Measurements from ENCODE around the gene USP17L11.
A peak's percentile ranks its signal among the peaks of the same experiment; 100 is the strongest.
"Not testable (repeated sequence)": the region's sequence is repeated elsewhere in the genome, so short reads cannot be mapped to it uniquely, and the experiment has no call there.

Gene USP17L11, protein sequence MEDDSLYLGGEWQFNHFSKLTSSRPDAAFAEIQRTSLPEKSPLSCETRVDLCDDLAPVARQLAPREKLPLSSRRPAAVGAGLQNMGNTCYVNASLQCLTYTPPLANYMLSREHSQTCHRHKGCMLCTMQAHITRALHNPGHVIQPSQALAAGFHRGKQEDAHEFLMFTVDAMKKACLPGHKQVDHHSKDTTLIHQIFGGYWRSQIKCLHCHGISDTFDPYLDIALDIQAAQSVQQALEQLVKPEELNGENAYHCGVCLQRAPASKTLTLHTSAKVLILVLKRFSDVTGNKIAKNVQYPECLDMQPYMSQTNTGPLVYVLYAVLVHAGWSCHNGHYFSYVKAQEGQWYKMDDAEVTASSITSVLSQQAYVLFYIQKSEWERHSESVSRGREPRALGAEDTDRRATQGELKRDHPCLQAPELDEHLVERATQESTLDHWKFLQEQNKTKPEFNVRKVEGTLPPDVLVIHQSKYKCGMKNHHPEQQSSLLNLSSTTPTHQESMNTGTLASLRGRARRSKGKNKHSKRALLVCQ

DNA sequence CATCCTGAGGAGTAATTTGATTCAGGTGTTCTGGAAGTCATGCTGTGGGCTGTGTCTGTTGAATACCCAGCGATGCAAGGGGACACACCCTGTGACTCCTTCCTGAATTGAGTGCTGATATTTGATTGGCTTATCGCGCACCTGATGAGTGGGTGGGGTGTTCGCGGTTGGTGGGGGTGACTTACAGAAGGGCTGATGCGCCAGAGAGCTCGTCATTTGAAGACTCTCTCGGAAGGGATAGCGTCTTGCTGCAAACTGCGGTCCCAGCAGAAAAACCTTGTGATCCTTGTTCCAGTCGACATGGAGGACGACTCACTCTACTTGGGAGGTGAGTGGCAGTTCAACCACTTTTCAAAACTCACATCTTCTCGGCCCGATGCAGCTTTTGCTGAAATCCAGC is at the start of gene USP17L11:
USP17L11 (plus strand) TSS at position 301 of the 400 bp plus-strand sequence; CDS start at position 301, 0 bp downstream.
- H3K27me3 Mint-ChIP-seq, result not testable (repeated sequence)

DNA sequence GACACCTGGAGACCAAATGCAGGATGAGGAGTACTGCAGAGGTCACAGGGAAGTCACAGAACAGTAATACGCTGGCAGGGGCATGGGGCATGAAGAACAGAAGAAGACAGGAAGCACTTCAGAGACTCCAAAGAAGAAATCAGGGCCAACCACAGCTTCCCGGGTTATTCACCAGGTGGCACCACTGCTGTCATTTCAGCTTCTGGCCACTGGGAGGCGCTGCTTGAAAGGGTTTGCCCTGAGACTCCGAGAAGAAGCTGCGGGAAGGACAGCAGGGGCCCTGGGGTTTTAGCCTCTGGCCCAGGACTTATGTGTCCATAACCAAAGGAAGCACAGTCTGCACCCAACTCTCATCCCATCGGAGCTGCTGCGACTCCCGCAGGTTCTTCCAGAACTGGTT is 49.2 kb upstream of the USP17L11 start:
- not testable (repeated sequence) for ATAC-seq (replicated peaks; ENCODE audit: extremely low read depth, poor library complexity, severe bottlenecking); H3K9me3 Mint-ChIP-seq; H3K27ac Mint-ChIP-seq (ENCODE audit: low read depth); H3K4me1 Mint-ChIP-seq; H3K4me3 Mint-ChIP-seq; H3K27me3 Mint-ChIP-seq; H3K36me3 Mint-ChIP-seq (ENCODE audit: insufficient read depth)
- DNase-seq (ENCODE audit: low spot score in 2 of 2), result peak in 1 of 2 donors; percentile 24

More for the DNA sequence above, at the start of gene USP17L11:
- not testable (repeated sequence) for H3K4me1 Mint-ChIP-seq; DNase-seq (ENCODE audit: low spot score in 2 of 2); ATAC-seq (replicated peaks; ENCODE audit: extremely low read depth, poor library complexity, severe bottlenecking); H3K9me3 Mint-ChIP-seq; H3K4me3 Mint-ChIP-seq; H3K27ac Mint-ChIP-seq (ENCODE audit: low read depth); H3K36me3 Mint-ChIP-seq (ENCODE audit: insufficient read depth)

DNA sequence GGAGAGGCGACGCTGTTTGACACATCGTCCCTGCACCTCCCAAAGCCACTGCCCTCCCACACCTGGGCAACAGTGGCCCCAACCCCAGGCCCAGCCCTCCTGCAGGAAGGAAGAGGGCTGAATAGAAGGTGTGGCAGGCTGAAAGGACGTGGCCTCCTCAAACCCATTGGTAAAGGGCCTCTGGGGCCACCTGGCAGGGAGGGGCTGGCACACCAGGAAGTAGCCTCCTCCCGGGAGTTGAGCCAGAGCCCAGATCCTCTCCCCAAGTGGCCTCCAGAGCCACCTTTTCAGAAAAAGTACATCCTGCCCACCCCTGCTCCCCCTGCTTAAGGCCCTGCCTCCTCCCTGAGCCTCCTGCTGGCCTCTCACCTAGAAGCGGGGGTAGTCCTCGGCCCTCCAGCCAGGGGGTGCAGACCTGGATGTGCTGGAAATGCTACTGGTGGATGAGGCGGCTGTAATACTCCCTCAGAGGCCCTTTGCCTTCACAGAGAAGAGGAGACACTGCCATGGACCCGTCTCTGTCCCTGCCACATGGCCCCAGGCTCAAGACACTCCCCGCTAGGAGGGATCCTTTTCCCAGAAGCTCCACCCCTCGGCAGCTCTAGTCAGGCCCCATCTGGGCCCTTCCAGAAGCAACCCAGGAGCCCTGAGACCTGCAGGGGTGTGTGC is 45.3 kb upstream of the USP17L11 start, which contains the start of gene FAM90A26:
FAM90A26 (plus strand) TSS at position 619 of the 669 bp plus-strand sequence. CDS start 2,764 bp downstream, outside the sequence.
- H3K4me3 Mint-ChIP-seq; H3K27me3 Mint-ChIP-seq; H3K36me3 Mint-ChIP-seq (ENCODE audit: insufficient read depth); DNase-seq (ENCODE audit: low spot score in 2 of 2); H3K27ac Mint-ChIP-seq (ENCODE audit: low read depth); H3K9me3 Mint-ChIP-seq; H3K4me1 Mint-ChIP-seq; ATAC-seq (replicated peaks; ENCODE audit: extremely low read depth, poor library complexity, severe bottlenecking): not testable (repeated sequence)

- not testable (repeated sequence) for H3K27ac Mint-ChIP-seq (ENCODE audit: low read depth); H3K9me3 Mint-ChIP-seq; H3K4me3 Mint-ChIP-seq; H3K4me1 Mint-ChIP-seq; ATAC-seq (replicated peaks; ENCODE audit: extremely low read depth, poor library complexity, severe bottlenecking); DNase-seq (ENCODE audit: low spot score in 2 of 2); H3K36me3 Mint-ChIP-seq (ENCODE audit: insufficient read depth); H3K27me3 Mint-ChIP-seq
Observed at GRCh38 chr4:9210357-9210756, 4.8 kb upstream of the USP17L11 start, which contains the start of gene USP17L10. Gene USP17L10 (plus strand): TSS chr4:9210657. CDS start chr4:9210657, 0 bp downstream.

- not testable (repeated sequence) for H3K36me3 Mint-ChIP-seq (ENCODE audit: insufficient read depth); H3K27me3 Mint-ChIP-seq; H3K27ac Mint-ChIP-seq (ENCODE audit: low read depth); H3K4me3 Mint-ChIP-seq; H3K4me1 Mint-ChIP-seq; H3K9me3 Mint-ChIP-seq; ATAC-seq (replicated peaks; ENCODE audit: extremely low read depth, poor library complexity, severe bottlenecking)
- DNase-seq (ENCODE audit: low spot score in 2 of 2), result peak in 1 of 2 donors; percentile 6
Observed at GRCh38 chr4:9214701-9215100, 504 bp upstream of the USP17L11 start.

GRCh38 chr4:9219852-9220251 is 4.6 kb downstream of the USP17L11 start, which contains the start of gene USP17L12:
Gene USP17L12 (plus strand): TSS chr4:9220152. CDS start chr4:9220152, 0 bp downstream.
- H3K9me3 Mint-ChIP-seq; H3K4me3 Mint-ChIP-seq; H3K27me3 Mint-ChIP-seq; ATAC-seq (replicated peaks; ENCODE audit: extremely low read depth, poor library complexity, severe bottlenecking); H3K4me1 Mint-ChIP-seq; DNase-seq (ENCODE audit: low spot score in 2 of 2); H3K27ac Mint-ChIP-seq (ENCODE audit: low read depth); H3K36me3 Mint-ChIP-seq (ENCODE audit: insufficient read depth): not testable (repeated sequence)

- H3K27me3 Mint-ChIP-seq; ATAC-seq (replicated peaks; ENCODE audit: extremely low read depth, poor library complexity, severe bottlenecking); H3K4me3 Mint-ChIP-seq; H3K36me3 Mint-ChIP-seq (ENCODE audit: insufficient read depth); H3K4me1 Mint-ChIP-seq; H3K27ac Mint-ChIP-seq (ENCODE audit: low read depth); H3K9me3 Mint-ChIP-seq; DNase-seq (ENCODE audit: low spot score in 2 of 2): not testable (repeated sequence)
Observed at GRCh38 chr4:9224596-9224995, 9.4 kb downstream of the USP17L11 start, which contains the start of gene USP17L13. Gene USP17L13 (plus strand): TSS chr4:9224896. CDS start chr4:9224896, 0 bp downstream.

- H3K27ac Mint-ChIP-seq (ENCODE audit: low read depth); H3K4me3 Mint-ChIP-seq; H3K27me3 Mint-ChIP-seq; ATAC-seq (replicated peaks; ENCODE audit: extremely low read depth, poor library complexity, severe bottlenecking); H3K4me1 Mint-ChIP-seq; H3K36me3 Mint-ChIP-seq (ENCODE audit: insufficient read depth); DNase-seq (ENCODE audit: low spot score in 2 of 2); H3K9me3 Mint-ChIP-seq: not testable (repeated sequence)
Observed at GRCh38 chr4:9230249-9230648, 15.0 kb downstream of the USP17L11 start.

DNA sequence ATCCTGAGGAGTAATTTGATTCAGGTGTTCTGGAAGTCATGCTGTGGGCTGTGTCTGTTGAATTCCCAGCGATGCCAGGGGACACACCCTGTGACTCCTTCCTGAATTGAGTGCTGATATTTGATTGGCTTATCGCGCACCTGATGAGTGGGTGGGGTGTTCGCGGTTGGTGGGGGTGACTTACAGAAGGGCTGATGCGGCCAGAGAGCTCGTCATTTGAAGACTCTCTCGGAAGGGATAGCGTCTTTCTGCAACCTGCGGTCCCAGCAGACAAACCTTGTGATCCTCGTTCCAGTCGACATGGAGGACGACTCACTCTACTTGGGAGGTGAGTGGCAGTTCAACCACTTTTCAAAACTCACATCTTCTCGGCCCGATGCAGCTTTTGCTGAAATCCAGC is 18.9 kb downstream of the USP17L11 start, which contains the start of gene USP17L15:
USP17L15 (plus strand) TSS at position 301 of the 400 bp plus-strand sequence; CDS start at position 301, 0 bp downstream.
- not testable (repeated sequence) for H3K4me1 Mint-ChIP-seq; H3K9me3 Mint-ChIP-seq; DNase-seq (ENCODE audit: low spot score in 2 of 2); H3K36me3 Mint-ChIP-seq (ENCODE audit: insufficient read depth); H3K27ac Mint-ChIP-seq (ENCODE audit: low read depth); H3K27me3 Mint-ChIP-seq; ATAC-seq (replicated peaks; ENCODE audit: extremely low read depth, poor library complexity, severe bottlenecking); H3K4me3 Mint-ChIP-seq

DNA sequence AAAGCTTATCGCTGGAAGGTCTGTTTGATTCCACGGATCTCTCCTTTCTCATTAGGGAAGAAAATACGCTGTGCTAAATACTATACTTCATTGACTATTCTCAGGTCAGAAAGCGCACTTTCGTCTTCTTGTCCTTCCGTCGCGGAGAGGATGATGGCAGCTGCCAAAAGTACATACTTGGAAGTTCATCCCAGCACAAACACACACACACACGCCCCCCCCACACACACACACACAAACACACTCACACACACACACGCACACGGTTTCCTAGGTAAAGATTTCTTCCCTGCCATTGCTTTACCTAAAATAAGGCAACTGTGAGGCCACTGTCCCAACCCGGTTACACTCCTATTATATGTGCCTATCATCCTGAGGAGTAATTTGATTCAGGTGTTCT is 23.3 kb downstream of the USP17L11 start:
- not testable (repeated sequence) for H3K27me3 Mint-ChIP-seq

DNA sequence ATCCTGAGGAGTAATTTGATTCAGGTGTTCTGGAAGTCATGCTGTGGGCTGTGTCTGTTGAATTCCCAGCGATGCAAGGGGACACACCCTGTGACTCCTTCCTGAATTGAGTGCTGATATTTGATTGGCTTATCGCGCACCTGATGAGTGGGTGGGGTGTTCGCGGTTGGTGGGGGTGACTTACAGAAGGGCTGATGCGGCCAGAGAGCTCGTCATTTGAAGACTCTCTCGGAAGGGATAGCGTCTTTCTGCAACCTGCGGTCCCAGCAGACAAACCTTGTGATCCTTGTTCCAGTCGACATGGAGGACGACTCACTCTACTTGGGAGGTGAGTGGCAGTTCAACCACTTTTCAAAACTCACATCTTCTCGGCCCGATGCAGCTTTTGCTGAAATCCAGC is 28.4 kb downstream of the USP17L11 start, which contains the start of gene USP17L17:
USP17L17 (plus strand) TSS at position 301 of the 400 bp plus-strand sequence; CDS start at position 301, 0 bp downstream.
- ATAC-seq (replicated peaks; ENCODE audit: extremely low read depth, poor library complexity, severe bottlenecking); H3K4me3 Mint-ChIP-seq; H3K27ac Mint-ChIP-seq (ENCODE audit: low read depth); H3K36me3 Mint-ChIP-seq (ENCODE audit: insufficient read depth); H3K27me3 Mint-ChIP-seq; DNase-seq (ENCODE audit: low spot score in 2 of 2); H3K4me1 Mint-ChIP-seq; H3K9me3 Mint-ChIP-seq: not testable (repeated sequence)

More for the DNA sequence above, 23.3 kb downstream of the USP17L11 start:
- not testable (repeated sequence) for H3K4me1 Mint-ChIP-seq; H3K36me3 Mint-ChIP-seq (ENCODE audit: insufficient read depth); ATAC-seq (replicated peaks; ENCODE audit: extremely low read depth, poor library complexity, severe bottlenecking); H3K4me3 Mint-ChIP-seq; H3K27ac Mint-ChIP-seq (ENCODE audit: low read depth); H3K9me3 Mint-ChIP-seq
- DNase-seq (ENCODE audit: low spot score in 2 of 2), result peak in 1 of 2 donors; percentile 14

DNA sequence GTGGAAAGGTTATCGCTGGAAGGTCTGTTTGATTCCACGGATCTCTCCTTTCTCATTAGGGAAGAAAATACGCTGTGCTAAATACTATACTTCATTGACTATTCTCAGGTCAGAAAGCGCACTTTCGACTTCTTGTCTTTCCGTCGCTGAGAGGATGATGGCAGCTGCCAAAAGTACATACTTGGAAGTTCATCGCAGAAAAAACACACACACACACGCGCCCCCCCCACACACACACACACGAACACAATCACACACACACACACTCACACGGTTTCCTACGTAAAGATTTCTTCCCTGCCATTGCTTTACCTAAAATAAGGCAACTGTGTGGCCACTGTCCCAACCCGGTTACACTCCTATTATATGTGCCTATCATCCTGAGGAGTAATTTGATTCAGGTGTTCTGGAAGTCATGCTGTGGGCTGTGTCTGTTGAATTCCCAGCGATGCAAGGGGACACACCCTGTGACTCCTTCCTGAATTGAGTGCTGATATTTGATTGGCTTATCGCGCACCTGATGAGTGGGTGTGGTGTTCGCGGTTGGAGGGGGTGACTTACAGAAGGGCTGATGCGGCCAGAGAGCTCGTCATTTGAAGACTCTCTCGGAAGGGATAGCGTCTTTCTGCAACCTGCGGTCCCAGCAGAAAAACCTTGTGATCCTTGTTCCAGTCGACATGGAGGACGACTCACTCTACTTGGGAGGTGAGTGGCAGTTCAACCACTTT is 32.9 kb downstream of the USP17L11 start, which contains the start of gene USP17L18:
USP17L18 (plus strand) TSS at position 678 of the 728 bp plus-strand sequence; CDS start at position 678, 0 bp downstream.
- H3K36me3 Mint-ChIP-seq (ENCODE audit: insufficient read depth); H3K4me3 Mint-ChIP-seq; H3K9me3 Mint-ChIP-seq; H3K4me1 Mint-ChIP-seq; H3K27me3 Mint-ChIP-seq; DNase-seq (ENCODE audit: low spot score in 2 of 2); H3K27ac Mint-ChIP-seq (ENCODE audit: low read depth); ATAC-seq (replicated peaks; ENCODE audit: extremely low read depth, poor library complexity, severe bottlenecking): not testable (repeated sequence)

All from central memory CD8-positive, alpha-beta T cell (primary cell).